Measurements from ENCODE around the gene DCLK1.
"Not testable (repeated sequence)": the region's sequence is repeated elsewhere in the genome, so short reads cannot be mapped to it uniquely, and the experiment has no call there.

DCLK1 gene

DNA sequence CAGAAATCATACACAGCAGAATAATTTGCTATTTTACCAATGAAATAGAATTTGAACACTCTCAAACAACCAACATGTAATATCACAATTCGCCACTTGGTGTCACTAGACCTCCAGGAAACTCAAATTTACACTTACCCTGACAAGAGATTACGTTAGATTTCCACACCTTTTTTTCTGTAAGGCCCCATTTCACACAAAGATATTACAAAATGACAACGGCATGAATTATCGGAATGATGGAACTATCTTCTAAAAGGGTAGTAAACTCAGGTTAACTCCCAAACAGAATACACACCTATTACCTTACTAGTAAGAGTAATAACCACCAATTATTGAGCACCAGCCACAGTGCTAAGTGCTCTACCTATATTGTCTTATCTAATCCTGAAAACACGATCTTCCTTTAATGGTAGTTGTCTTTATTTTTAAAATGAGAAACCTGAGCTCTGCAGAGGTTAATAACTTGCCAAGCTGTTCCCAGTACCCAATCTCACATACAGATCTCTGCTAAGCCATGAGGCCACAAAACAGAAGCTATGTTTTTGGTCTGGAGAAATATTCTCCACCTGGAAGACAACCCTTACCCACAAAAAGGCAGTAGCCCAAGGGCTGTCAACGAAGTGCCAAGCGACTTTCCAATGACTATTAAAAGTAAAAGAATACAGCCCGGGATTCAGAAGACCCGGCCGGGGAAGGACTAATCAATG is 152.4 kb downstream of the DCLK1 start:
- TF ChIP-seq, protein P1, sequence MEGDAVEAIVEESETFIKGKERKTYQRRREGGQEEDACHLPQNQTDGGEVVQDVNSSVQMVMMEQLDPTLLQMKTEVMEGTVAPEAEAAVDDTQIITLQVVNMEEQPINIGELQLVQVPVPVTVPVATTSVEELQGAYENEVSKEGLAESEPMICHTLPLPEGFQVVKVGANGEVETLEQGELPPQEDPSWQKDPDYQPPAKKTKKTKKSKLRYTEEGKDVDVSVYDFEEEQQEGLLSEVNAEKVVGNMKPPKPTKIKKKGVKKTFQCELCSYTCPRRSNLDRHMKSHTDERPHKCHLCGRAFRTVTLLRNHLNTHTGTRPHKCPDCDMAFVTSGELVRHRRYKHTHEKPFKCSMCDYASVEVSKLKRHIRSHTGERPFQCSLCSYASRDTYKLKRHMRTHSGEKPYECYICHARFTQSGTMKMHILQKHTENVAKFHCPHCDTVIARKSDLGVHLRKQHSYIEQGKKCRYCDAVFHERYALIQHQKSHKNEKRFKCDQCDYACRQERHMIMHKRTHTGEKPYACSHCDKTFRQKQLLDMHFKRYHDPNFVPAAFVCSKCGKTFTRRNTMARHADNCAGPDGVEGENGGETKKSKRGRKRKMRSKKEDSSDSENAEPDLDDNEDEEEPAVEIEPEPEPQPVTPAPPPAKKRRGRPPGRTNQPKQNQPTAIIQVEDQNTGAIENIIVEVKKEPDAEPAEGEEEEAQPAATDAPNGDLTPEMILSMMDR (IDR thresholded peaks at IDR 0.05; ENCODE audit: insufficient read depth, missing control alignments): peak; percentile 80
- FAIRE-seq (peak; percentile 95), DNase-seq (ENCODE audit: insufficient read length, low spot score) (no peak)

DNA sequence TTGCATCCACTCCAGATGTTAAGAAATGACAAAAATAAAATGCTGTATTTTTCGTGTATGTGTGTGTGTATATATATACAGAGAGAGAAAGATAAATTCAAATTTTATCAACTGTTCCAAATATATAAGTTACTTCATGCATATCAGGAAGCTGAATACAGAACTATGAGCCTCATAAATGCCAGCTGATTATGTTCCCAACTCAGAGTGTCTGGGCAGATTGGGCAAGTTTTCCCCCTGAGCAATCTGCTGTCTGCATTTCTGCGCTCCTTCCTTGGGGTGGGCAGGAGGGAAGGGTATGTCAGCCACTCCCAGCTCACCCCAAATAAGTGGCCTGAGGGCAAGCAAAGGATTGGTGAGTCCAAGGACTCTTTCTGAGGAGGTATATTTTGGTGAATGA is 154.1 kb downstream of the DCLK1 start:
- DNase-seq (ENCODE audit: insufficient read length, low spot score) (no peak), FAIRE-seq (no peak)
- TF ChIP-seq, protein P1 (IDR thresholded peaks at IDR 0.05; ENCODE audit: insufficient read depth, missing control alignments): no peak

DNA sequence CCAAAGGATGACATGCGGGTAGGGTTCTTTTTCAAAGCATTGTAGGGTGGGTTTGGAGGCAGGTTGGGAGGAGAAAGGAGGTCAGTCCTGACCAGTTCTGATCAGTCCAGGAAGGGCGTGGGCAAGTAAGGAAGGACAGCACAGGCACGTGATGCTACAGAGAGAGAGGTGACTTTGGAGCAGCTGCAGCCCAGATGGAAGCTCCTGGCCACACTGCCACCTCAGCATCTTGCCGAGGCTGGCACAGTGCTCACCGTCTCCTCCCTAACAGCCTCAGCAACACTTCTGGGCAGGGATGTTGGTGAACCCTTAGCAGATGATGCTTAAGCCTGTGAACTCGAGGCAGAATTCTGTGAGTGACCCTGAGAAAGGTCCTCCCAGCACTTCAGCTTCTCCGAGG is 155.1 kb downstream of the DCLK1 start:
- no peak for FAIRE-seq
- no peak for DNase-seq (ENCODE audit: insufficient read length, low spot score)
- TF ChIP-seq, protein P1 (IDR thresholded peaks at IDR 0.05; ENCODE audit: insufficient read depth, missing control alignments): no peak

DNA sequence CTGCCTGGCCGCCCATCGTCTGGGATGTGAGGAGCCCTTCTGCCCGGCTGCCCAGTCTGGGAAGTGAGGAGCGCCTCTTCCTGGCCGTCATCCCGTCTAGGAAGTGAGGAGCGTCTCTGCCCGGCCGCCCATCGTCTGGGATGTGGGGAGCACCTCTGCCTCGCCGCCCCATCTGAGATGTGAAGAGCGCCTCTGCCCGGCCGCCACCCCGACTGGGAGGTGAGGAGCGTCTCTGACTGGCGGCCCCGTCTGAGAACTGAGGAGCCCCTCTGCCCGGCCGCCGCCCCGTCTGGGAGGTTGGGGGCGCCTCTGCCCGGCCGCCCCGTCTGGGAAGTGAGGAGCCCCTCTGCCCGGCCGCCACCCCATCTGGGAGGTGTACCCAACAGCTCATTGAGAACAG is 164.2 kb downstream of the DCLK1 start:
- not testable (repeated sequence) for DNase-seq (ENCODE audit: insufficient read length, low spot score); FAIRE-seq

DNA sequence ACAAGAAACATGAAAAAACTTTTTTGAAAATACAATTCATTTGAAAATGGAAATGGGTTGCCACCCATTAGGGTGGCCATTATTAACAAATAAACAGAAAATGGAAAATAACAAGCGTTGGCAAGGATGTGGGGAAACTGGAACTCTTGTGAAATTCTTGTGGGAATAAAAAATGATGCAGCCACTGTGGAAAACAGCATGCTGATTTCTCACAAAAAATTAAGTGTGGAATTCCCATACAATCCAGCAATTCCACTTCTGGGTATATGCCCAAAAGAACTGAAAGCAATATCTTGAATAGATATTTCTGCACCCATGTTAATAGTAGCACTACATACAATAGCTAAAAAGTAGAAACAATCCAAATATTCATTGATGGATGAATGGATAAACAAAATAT is 165.2 kb downstream of the DCLK1 start:
- no peak for FAIRE-seq
- TF ChIP-seq, protein P1 (IDR thresholded peaks at IDR 0.05; ENCODE audit: insufficient read depth, missing control alignments): no peak
- DNase-seq (ENCODE audit: insufficient read length, low spot score): no peak

DNA sequence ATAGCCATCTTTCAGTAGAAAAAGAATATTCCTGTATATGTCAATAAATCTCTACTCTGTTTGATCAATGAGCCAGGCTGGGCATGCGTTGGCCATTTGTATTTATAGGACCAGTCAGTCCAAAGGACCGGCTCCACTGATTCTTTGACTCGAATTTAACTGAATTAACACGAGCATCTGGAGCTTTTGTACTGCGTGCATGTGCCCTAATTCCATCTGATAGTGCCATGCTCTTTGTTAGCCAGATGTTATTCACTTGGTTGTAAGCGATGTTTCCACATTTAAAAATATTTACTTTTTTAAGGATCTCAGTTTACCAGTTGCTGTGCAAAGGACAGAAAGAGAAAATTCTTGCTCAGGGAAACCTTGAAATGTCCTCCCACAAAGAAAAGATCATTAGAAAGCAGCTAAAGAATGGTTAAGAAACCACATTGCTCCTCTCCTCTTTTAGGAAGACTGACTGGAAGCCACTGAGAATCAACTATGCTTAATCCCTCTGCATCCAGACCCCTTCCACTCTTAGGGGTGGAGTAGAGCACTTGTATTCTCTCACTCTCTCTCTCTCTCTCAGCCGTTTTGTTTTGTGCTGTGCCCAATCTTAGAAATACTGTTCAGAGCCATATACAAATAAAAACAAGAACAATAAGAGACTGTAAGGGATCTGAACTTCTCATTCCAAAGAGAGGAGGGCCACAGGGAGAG is 165.8 kb downstream of the DCLK1 start:
- no peak for DNase-seq (ENCODE audit: insufficient read length, low spot score)
- no peak for FAIRE-seq
- TF ChIP-seq, protein P1 (IDR thresholded peaks at IDR 0.05; ENCODE audit: insufficient read depth, missing control alignments): no peak

DNA sequence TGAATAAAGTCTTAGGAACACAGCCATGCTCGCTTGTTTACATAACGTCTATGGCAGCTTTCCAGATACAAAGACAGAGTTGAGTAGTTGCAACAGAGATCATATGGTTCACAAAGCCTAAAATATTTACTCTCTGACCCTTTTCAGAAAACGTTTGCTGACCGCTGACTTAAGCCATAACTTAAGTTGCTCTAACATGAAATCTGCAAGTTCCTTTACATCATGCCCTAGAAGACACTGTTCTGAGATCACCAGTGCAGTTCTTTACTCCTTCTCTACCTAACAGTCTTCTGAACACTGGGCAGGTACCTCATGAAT is 166.4 kb downstream of the DCLK1 start:
- FAIRE-seq (no peak), DNase-seq (ENCODE audit: insufficient read length, low spot score) (no peak)
- TF ChIP-seq, protein P1 (IDR thresholded peaks at IDR 0.05; ENCODE audit: insufficient read depth, missing control alignments): no peak

All from D721Med (cell line).